Esophagus squamous epithelium (tissue), 4 donors: ENCODE data around the gene TNKS1BP1.

Experiments used
- CTCF ChIP-seq, 6 experiments: fragments of 450-650 bp in 4 of 6; fragments of 200-600 bp in 2 of 6; sonication (generic) in 2 of 6; IDR thresholded peaks; one replicate each; pipeline ENCODE4 v1.5.1; 2016 to 2019; ENCODE audit warnings: antibody characterized with exemption in 6 of 6, mild to moderate bottlenecking in 4 of 6, moderate library complexity in 4 of 6
- POLR2A ChIP-seq, 4 donors: fragments of 450-650 bp; IDR thresholded peaks; one replicate each; pipeline ENCODE4 v1.6.1; 2017; ENCODE audit warnings: antibody characterized with exemption in 4 of 4, mild to moderate bottlenecking in 4 of 4, moderate library complexity in 3 of 4

GRCh38 chr11:57335023-57335342, 10.2 kb upstream of the TNKS1BP1 start:
- TF ChIP-seq CTCF (IDR thresholded peaks at IDR 0.05) (no peak), POLR2A (IDR thresholded peaks at IDR 0.05) (no peak)
